GM15510 (cell line): ENCODE data around the gene FYN.

ENCODE experiments used
- POLR2A ChIP-seq: IDR thresholded peaks from 3 replicates; pipeline ENCODE4 v1.6.1; 2011; ENCODE audit warnings: borderline replicate concordance; ENCODE audit not compliant: insufficient read length; ENCODE audit errors: extremely low read depth

The FYN gene

DNA sequence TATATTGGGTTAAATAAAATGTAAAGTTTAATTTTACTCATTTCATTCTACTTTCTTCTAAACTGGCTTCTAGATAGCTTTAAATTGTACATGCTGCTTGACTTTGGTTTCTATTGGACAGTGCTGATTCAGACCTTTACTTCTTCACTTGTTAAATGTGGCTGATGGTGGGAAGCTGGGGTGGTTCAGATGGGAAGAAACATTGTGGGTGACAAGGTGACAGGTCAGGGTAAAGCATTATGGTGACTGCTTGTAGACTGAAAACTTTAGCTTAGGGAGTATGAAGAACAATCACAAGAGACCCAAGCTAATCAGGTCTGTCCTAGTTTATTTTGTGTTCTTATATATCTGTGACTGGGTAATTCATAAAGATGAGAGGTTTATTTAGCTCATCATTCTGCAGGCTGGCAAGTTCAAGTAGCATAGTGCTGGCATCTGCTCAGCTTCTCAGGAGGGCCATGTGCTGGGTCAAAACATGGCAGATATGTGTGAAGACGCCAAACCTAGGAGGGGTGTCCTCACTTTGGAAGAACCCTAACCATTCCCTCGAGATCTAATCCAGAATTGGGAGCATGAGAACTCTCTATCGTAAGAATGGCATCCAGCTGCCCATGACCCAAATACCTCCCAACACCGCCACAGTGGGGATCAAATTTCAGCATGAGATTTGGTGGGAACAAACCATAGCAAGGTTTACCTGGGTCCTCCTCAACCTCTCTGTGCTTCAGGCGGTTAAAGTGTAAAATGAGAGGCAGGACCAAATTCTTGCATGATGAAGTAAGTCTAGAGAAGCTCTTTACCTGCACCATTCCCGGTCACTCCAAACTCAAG is 102.8 kb downstream of the FYN start:
- TF ChIP-seq POLR2A: no peak

DNA sequence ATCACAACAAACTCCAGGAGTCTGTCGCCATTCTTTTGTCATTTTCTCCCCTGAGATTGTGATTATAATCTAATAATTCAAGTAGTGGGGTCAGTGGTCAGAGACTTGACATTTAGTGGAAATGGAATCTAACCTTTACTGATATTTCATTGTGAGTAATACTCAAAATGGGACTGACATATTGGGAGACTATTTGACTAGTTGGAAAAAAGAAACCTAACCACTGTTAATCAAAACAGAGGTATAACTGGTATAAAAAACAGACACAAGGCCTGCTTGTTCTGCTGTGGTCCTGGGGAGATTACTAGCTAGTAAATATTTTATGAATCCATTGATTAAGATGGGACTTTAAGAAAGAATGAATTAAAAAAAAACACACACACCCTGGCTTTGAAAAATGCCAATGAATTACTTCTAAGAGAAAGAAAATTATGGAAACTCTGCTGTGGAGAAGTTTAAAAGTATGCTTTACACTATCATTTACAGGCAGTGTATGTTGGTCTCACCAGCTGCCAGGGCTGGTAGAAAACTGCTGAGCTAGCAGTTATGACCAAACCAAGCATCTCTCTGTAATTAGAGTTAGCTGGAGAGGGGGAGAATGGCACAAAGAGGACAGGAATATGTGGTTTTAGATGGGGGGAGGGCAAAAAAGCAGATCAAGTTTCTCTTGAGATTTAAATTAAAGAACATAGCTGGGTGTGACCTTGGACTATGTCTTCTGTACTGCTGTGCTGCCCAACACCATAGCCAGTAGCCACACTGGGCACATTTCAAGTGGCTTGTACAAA is 103.7 kb downstream of the FYN start:
- no peak for TF ChIP-seq POLR2A

DNA sequence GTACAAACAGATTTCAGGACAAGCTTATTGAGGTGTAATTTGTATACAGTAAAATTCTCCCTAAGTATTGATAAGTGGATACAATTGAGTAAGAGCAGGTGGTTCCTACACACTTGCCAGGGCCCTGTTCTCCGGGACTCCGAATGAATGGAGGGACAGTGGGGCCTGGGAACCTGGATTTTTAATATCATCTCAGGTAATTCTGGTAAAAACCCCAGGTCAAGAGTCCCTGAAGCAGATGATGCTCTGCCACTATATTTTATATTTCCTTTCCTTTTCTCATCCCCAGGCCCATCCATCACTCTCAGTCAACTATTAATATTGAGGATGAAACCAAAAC is 104.9 kb downstream of the FYN start:
- TF ChIP-seq POLR2A: no peak

DNA sequence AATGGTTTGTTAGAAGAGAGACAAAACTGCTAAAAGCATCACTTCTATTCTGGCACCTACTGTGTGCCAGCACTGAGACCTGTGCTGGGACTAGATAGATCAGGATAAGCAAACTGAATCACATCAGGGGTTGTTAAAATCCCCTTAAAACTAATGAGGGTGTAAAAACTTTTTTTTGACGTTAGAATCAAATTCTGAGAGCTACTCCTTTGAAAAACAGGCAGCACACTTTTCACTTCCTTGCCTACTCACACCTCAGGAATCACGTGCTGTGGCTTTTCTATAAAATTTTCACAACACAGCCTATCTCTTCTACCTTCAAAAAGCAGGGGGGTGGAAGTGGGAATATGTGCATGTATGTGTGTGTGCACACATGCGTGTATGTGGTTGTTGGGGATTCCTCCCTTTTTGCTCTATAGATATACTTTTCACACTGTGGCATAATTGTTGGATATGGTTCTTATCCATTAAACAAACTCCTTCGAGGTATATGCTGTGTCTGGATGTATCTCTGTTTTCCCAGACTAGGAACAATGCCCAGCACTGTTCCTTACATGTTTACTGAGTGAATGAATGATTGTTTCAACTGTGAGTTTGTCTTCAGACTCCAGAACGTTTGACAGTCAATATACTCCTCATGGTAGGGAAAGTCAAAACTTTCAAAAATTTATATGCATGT is 105.4 kb downstream of the FYN start:
- TF ChIP-seq POLR2A: no peak

DNA sequence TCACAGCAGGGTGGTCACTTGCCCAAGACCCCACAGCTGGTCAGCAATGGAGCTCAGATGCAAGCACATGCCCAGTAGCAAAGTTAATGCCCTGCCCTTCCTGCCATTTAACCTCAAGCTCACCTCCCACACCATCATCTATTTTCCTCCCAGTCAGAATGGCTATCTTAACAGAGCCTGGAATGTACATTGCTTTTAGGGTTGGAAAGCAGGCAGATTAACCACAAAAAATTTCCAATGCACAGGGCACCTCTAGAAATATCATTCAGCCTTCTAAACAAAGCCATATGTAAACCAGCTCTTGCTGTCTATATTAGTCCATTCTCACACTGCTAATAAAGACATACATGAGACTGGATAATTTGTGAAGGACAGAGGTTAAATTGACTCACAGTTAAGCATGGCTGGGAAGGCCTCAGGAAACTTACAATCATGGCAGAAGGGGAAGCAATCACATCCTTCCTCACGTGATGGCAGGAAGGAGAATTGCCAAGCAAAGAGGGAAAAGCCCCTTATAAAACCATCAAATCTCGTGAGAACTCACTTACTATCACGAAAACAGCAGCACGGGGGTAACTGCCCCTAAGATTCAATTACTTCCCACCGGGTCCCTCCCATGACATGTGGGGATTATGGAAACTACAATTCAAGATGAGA is 106.9 kb downstream of the FYN start:
- TF ChIP-seq POLR2A: no peak

DNA sequence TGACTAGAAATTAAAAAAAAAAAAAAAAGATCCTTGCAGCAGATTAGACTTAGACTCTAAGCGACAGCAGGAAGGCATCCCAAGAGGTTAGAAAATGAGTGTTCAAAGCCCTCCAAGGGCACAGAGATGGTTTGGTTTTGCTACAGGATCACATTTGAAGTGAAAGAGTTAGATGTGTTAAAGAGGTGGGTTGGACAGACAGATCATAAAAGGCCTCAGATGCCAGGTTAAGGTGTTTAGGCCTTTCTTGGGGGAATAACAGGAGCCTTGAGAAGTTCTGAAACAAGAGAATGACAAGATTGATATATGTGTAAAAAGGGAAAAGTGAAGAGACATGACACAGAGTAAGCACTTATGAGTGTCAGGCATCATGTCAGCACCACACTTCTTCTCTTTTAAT is 107.5 kb downstream of the FYN start:
- TF ChIP-seq POLR2A: no peak

DNA sequence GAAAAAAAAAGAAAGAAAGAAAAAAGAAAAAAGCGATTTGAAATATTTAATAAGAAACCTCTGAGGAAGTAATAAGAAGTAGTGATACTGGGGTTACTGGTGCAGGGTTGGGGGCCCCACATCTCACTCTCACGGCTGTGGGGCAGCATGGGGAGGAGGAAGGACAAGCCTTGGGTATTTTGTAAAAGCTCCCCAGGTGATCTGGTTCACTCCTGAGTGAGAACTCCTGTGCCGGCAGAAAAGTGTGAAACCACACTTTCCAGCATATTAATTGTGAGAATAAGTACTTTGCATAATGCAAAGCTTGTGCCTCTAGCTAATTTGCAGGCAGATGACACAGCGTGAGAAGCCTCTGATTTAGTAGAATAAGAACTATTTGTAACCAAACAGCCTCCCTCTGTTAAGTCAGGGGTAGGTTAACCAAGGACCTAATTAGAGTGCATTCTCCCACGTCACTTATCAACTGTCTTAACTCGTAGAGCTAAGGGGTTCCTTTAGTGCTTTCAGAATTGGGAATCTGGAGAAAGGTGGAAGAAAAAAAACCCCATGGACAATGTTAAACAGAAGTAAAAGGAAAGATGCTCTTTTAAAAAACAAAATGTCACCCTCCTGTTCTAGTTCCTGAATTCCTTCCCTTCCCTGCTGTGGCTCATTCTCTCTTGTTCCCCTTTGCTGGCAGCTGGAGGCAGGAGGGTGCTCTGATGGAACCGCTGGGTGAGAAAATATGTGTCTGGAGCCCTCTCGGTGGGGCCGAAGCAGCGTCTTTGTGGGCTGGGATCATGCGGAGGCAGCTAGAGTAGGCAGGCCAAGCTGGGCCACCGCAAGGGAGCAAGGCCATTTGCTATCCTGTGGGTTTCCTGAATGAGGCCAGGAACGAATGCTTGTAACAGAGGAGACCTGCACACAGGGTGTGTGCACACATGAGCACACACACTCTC is 108.7 kb downstream of the FYN start:
- no peak for TF ChIP-seq POLR2A

DNA sequence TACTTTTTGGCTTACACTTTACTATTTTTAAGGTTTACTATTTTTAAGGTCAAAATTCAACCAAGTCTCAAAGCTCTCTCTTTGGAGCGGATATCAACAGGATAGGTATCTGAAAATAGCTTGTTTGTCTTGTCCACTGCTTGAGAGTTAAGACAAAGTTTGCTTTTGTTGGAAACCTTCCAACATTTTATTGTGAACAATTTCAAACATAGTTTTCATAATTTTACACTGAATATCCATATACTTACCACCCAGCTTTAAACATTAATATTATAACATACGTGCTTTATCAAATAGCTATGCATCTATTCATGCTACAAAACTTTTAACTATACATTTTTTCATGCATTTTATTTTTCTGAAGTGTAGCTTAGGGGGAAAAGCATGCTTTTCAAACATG is 109.9 kb downstream of the FYN start:
- TF ChIP-seq POLR2A: no peak

DNA sequence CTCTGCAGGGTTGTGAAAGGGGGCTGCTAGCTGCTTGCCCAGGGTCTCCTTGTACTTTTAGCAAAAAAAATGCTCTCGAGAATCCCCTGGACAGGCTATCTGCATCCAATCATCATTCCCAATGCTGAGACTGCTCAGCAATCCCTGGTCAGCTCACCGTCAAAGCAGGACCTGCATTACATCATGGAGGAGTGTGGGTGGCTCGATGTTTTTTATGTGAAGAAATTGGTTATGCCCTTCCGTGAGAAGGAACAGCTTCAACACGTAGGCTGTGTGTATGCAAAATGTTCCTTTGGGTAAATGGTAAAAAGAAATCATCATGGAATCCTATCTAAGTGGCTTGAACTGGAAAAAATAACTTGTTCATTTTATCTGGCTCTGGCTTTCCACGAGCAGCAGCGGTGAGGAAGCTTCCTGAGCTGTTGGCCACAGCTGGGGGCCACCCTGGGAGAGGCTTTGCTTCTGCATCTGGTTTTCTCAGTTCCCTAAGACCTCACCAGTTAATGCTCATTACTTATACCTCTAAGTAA is 111.4 kb downstream of the FYN start:
- no peak for TF ChIP-seq POLR2A

DNA sequence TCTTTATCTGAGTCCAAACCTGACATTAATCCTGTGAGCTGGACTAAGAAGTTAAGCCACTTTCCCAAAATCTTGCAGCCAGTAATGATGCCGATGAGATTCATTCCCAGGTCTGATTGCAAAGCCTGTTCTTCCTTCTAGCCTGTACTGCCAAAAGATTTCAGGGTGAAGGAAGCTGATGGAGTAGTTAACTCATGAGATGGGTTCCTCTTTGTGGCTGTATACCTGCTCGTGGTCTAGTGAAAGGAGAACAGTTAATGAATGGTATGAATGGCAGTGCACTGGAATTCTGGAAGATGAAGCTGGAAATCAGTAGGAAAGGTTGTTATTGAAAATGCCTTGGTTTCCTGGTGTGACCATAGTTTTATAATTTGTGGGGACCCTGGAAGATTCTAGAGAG is 112.0 kb downstream of the FYN start:
- TF ChIP-seq POLR2A: no peak

DNA sequence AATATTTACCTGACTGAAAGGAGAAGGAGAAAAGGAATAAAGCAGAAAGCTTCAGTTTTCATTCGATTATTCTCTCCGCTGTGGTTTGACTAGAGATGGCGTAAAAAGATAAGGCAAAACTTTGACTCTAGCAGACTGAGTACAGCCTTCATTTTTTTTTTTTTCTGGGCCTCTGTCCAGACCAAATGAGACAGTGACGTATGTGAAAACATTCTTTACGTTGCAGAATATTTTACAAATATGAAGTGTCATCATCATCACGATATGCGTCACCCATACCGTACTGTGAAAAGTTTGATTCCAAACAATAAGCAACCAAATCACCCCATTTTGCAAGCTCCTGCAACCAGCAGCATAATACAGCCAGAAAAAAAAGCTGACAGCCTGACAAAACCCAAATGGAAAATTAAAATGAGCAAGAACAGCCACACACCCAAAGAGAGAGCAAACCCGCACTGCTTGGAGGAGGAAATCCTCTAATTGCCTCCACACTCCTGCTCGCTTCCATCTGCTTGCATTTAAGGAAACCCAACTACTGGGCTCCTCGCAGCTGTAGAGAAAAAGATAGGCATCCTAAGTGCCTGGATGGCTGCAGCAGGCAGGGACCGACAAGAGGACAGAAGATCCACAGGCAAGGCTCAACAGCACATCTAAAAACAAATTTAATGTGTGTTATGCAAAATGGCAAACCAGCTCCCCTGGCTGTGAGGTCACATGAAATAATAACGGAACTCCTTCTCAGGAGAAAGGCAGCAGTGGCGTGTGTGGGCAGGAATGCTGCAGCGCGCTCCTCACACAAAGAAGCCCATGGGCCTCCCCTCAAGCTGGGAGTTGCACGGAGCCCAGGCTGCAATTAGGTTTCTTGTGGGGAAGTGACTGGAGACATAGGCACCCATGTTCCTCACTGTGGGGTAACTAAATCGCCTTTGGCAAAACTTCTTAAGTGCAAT is 113.1 kb downstream of the FYN start:
- TF ChIP-seq POLR2A: no peak

DNA sequence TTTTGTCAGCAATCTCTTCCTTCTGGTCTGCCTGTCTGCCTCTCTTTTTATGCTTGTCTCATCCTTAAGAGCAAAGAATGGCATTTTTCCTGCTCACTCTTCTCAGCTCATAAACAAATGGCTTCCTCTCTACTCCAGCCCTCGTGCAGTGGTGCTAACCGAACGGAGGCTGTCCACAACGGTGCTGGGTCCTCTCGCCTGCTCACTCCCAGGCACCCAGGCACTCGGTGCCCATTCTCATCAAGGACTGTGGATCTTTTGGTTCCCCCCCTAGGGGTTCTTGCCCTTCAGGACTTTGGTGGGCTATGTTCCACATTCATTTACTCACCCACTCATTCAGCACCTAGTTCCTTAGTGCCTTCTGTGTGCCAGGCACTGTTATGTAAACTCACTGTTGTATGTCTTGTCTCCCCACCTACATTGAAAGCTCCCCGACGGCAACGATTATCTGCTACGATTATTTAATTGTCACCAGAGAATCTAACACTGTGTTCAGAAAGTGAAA is 113.9 kb downstream of the FYN start:
- TF ChIP-seq POLR2A: no peak

DNA sequence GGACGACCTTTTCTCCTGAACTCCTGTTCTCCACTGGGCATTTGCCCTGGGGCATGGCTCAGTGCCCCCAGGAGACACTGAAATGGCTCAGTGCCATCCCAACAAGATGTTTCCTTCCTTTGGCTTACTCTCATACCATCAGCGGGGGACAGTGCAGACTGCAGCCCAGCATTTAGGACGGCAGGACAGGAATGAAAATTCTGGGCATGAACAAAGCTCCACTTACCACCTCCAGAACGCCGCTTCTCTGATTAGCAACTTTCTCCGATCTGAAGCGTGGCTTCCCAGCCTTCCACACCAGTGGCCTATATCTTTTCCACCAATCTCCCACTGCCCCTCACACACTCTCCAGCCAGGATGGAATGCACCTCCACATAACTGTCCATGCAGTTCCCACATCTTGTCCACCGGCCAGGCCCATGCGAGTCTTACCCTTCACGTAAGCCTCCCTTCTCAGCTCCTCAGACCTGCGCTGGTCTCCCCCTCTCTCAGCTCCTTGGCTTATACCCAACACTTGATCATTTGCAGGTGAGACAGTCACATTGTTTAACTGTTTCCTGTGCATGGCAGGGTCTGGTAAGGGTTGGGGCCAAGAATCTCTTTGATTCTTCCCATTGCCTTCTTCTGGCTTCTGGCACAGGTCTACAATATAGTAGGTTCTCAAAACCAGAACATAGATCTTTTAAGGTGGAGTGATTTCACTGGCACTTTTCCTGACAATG is 114.5 kb downstream of the FYN start:
- no peak for TF ChIP-seq POLR2A

DNA sequence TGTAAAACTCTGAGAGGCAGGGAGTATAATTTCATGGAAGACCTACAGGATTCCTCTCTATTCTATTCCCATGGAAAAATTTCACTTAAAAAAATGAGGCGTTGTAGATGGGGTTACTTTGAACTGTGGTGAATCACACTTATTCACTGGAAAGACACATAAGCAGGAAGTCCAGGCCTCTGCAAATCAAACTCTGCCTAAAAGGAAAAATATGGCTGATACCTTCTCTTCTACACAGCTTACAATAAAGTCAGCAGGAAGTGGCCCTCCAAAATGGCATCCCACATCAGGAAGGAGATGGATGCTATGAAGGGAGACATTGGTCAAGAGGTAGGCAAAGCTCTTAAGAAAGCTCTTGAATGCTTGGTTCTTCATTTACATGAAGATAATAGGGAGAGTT is 115.9 kb downstream of the FYN start:
- no peak for TF ChIP-seq POLR2A
